H1 (cell line): ENCODE measurements around the gene SLC39A11. TPM values are rescaled to one million over a fixed set of nuclear protein-coding genes. Genes with fewer than 3 reads are reported as not detected.

Experiments
- CTCF ChIA-PET: fragments of 300-600 bp; sonication (Branson Sonifier 250); formaldehyde crosslinking; loops from one replicate; lab custom pipeline; 2021; ENCODE audit not compliant: partially characterized antibody; lab: Charles Lee
- POLR2A ChIA-PET: fragments of 300-600 bp; sonication (Branson Sonifier 250); formaldehyde crosslinking; loops from one replicate; lab custom pipeline; 2021; ENCODE audit warnings: inconsistent platforms; ENCODE audit not compliant: partially characterized antibody; lab: Charles Lee
- DNase-seq, 2 experiments: peaks; one replicate each; pipeline versions ENCODE4 v3.0.0 to v3.0.0-alpha.2; 2010 to 2022; ENCODE audit warnings: low spot score in 2 of 2, low read depth in 1 of 2, mixed read lengths in 1 of 2
- FAIRE-seq: peaks from 2 replicates; lab custom pipeline; 2011; peaks lifted over from hg19 to GRCh38; lab: Jason Lieb, UNC
- H2AFZ ChIP-seq: 2 replicates; pipeline ENCODE4 v1.8.1; 2012; ENCODE audit warnings: low read length, inconsistent platforms
- H2AK5ac ChIP-seq: 2 replicates; pipeline ENCODE4 v1.6.1; 2013; ENCODE audit warnings: low read depth, low read length
- H2BK120ac ChIP-seq: replicated peaks from 2 replicates; pipeline ENCODE3; 2013; ENCODE audit warnings: low read depth, low read length, inconsistent platforms
- H2BK12ac ChIP-seq: 2 replicates; pipeline ENCODE4 v1.6.1; 2013; ENCODE audit warnings: low read depth, low read length
- H2BK15ac ChIP-seq: 2 replicates; pipeline ENCODE4 v1.6.1; 2013; ENCODE audit warnings: low read length
- H2BK20ac ChIP-seq: 2 replicates; pipeline ENCODE4 v1.6.1; 2013; ENCODE audit warnings: low read length
- H2BK5ac ChIP-seq: 2 replicates; pipeline ENCODE4 v1.6.1; 2013; ENCODE audit warnings: low read depth, low read length
- H3K14ac ChIP-seq: 2 replicates; pipeline ENCODE4 v1.6.1; 2013; ENCODE audit warnings: inconsistent platforms; ENCODE audit not compliant: insufficient read length
- H3K18ac ChIP-seq: 2 replicates; pipeline ENCODE4 v1.6.1; 2013; ENCODE audit warnings: low read length; ENCODE audit errors: extremely low read depth
- H3K23ac ChIP-seq: 2 replicates; pipeline ENCODE4 v1.6.1; 2013; ENCODE audit warnings: inconsistent platforms; ENCODE audit not compliant: insufficient read length
- H3K23me2 ChIP-seq: 2 replicates; pipeline ENCODE4 v1.6.1; 2013; ENCODE audit warnings: low read depth, low read length
- H3K27ac ChIP-seq: 2 replicates; pipeline ENCODE4 v1.6.1; 2011; ENCODE audit warnings: low read depth, low read length, inconsistent platforms
- H3K27me3 ChIP-seq, 4 experiments: replicated peaks in 1 of 4; 1 replicate in 1 of 4; 2 replicates in 3 of 4; pipeline versions ENCODE4 v1.6.1 to v1.8.1; 2011 to 2013; ENCODE audit warnings: low read length in 3 of 4, mild to moderate bottlenecking in 3 of 4, inconsistent platforms in 2 of 4, mixed read lengths in 2 of 4, moderate library complexity in 1 of 4; ENCODE audit not compliant: control insufficient read depth in 3 of 4, insufficient read depth in 3 of 4; ENCODE audit errors: extremely low read depth in 1 of 4
- H3K36me3 ChIP-seq, 4 experiments: 2 replicates each; pipeline versions ENCODE4 v1.6.1 to v1.8.1; 2011 to 2013; ENCODE audit warnings: mild to moderate bottlenecking in 4 of 4, low read length in 3 of 4, moderate library complexity in 2 of 4, control low read depth in 1 of 4, inconsistent platforms in 1 of 4; ENCODE audit not compliant: insufficient read depth in 4 of 4, control insufficient read depth in 2 of 4
- H3K4ac ChIP-seq: replicated peaks from 2 replicates; pipeline ENCODE3; 2013; ENCODE audit warnings: low read length, low read depth, mixed read lengths, inconsistent platforms; ENCODE audit not compliant: insufficient read length
- H3K4me1 ChIP-seq, 4 experiments: replicated peaks in 1 of 4; 1 replicate in 1 of 4; 2 replicates in 3 of 4; pipeline versions ENCODE4 v1.6.1 to v1.8.1; 2011 to 2013; ENCODE audit warnings: low read length in 3 of 4, inconsistent platforms in 2 of 4, mixed read lengths in 1 of 4; ENCODE audit not compliant: insufficient read depth in 4 of 4, control insufficient read depth in 3 of 4
- H3K4me2 ChIP-seq, 2 experiments: 2 replicates each; pipeline versions ENCODE4 v1.6.1 to v1.8.1; 2011 to 2013; ENCODE audit warnings: low read depth in 2 of 2, low read length in 2 of 2, control low read depth in 1 of 2, inconsistent platforms in 1 of 2, mild to moderate bottlenecking in 1 of 2; ENCODE audit not compliant: insufficient read depth in 1 of 2
- H3K4me3 ChIP-seq, 4 experiments: fragments of 200-600, 300-600 bp in 1 of 4; sonication (generic), shearing (Covaris generic), sonication (Bioruptor Twin) in 1 of 4; 2 replicates each; pipeline versions ENCODE4 v1.5.1 to v1.8.1; 2011 to 2016; ENCODE audit warnings: low read length in 4 of 4, low read depth in 3 of 4, control low read depth in 2 of 4, inconsistent platforms in 2 of 4, mild to moderate bottlenecking in 2 of 4, mixed read lengths in 1 of 4, moderate library complexity in 1 of 4; ENCODE audit not compliant: insufficient read depth in 2 of 4; ENCODE audit errors: extremely low read depth in 1 of 4
- H3K56ac ChIP-seq: replicated peaks from 2 replicates; pipeline ENCODE3; 2013; ENCODE audit warnings: low read depth, mild to moderate bottlenecking, mixed read lengths, low read length, inconsistent platforms; ENCODE audit not compliant: insufficient read length
- H3K79me1 ChIP-seq: 2 replicates; pipeline ENCODE4 v1.6.1; 2013; ENCODE audit warnings: low read depth, low read length, control low read depth
- H3K79me2 ChIP-seq, 2 experiments: 2 replicates each; pipeline versions ENCODE4 v1.6.1 to v1.8.1; 2012 to 2013; ENCODE audit warnings: low read length in 2 of 2, mild to moderate bottlenecking in 2 of 2, inconsistent platforms in 1 of 2; ENCODE audit not compliant: insufficient read depth in 2 of 2, control insufficient read depth in 1 of 2
- H3K9ac ChIP-seq, 4 experiments: replicated peaks in 1 of 4; 1 replicate in 1 of 4; 2 replicates in 3 of 4; pipeline versions ENCODE4 v1.6.1 to v1.8.1; 2011 to 2013; ENCODE audit warnings: low read depth in 3 of 4, low read length in 3 of 4, control low read depth in 2 of 4, mild to moderate bottlenecking in 2 of 4, moderate library complexity in 2 of 4, inconsistent platforms in 1 of 4; ENCODE audit errors: extremely low read depth in 1 of 4
- H3K9me3 ChIP-seq, 2 experiments: 2 replicates each; pipeline versions ENCODE4 v1.6.1 to v1.8.1; 2012 to 2013; ENCODE audit warnings: mild to moderate bottlenecking in 2 of 2, moderate library complexity in 2 of 2, control low read depth in 1 of 2, inconsistent platforms in 1 of 2, low read depth in 1 of 2, low read length in 1 of 2, mixed read lengths in 1 of 2; ENCODE audit not compliant: insufficient read depth in 2 of 2
- H4K20me1 ChIP-seq, 2 experiments: replicated peaks in 1 of 2; 2 replicates each; pipeline versions ENCODE3 to v1.8.1; 2011 to 2013; ENCODE audit warnings: inconsistent platforms in 2 of 2, low read length in 2 of 2, mild to moderate bottlenecking in 1 of 2; ENCODE audit not compliant: insufficient read depth in 2 of 2, control insufficient read depth in 1 of 2
- H4K5ac ChIP-seq: 2 replicates; pipeline ENCODE4 v1.6.1; 2013; ENCODE audit warnings: low read length, low read depth, mixed read lengths, inconsistent platforms; ENCODE audit not compliant: insufficient read length
- H4K8ac ChIP-seq: 2 replicates; pipeline ENCODE4 v1.8.0; 2013; ENCODE audit warnings: mild to moderate bottlenecking, moderate library complexity, low read length, inconsistent platforms; ENCODE audit not compliant: insufficient read depth; ENCODE audit errors: extremely low read depth
- H4K91ac ChIP-seq: replicated peaks from 2 replicates; pipeline ENCODE3; 2013; ENCODE audit warnings: low read length, mixed read lengths, inconsistent platforms; ENCODE audit not compliant: insufficient read length
- CBX5 ChIP-seq: fragments of 300-800, 300-1000 bp; sonication (generic); IDR thresholded peaks from 2 replicates; pipeline ENCODE4 v1.7.1; 2016; ENCODE audit warnings: antibody characterized with exemption, low read length, low read depth
- EP300 ChIP-seq, 2 experiments: IDR thresholded peaks; 1 replicate in 1 of 2; 2 replicates in 1 of 2; pipeline ENCODE4 v1.6.1; 2011 to 2012; ENCODE audit warnings: low read depth in 2 of 2, low read length in 2 of 2, mild to moderate bottlenecking in 2 of 2, borderline replicate concordance in 1 of 2, inconsistent platforms in 1 of 2, moderate library complexity in 1 of 2
- EZH2 ChIP-seq: fragments of 200-600 bp; sonication (generic); IDR thresholded peaks from 2 replicates; pipeline ENCODE4 v1.7.1; 2012; ENCODE audit warnings: low read depth, mild to moderate bottlenecking, moderate library complexity, low read length, inconsistent platforms; ENCODE audit not compliant: severe bottlenecking
- GABPA ChIP-seq: IDR thresholded peaks from 2 replicates; pipeline ENCODE4 v1.6.1; 2011; ENCODE audit warnings: mild to moderate bottlenecking, low read length, moderate library complexity, borderline replicate concordance; ENCODE audit not compliant: insufficient read depth
- RAD21 ChIP-seq, 2 experiments: IDR thresholded peaks in 1 of 2; conservative IDR thresholded peaks in 1 of 2; 2 replicates each; pipeline ENCODE4 v1.6.1; 2011; ENCODE audit warnings: low read depth in 2 of 2, low read length in 2 of 2, improper control_type of control experiment in 1 of 2, inconsistent platforms in 1 of 2, mild to moderate bottlenecking in 1 of 2, moderate library complexity in 1 of 2
- RBBP5 ChIP-seq: IDR thresholded peaks from 2 replicates; pipeline ENCODE4 v1.7.1; 2012; ENCODE audit warnings: low read depth, mild to moderate bottlenecking, inconsistent platforms, low read length, moderate library complexity, borderline replicate concordance
- RFX5 ChIP-seq: IDR thresholded peaks from 2 replicates; pipeline ENCODE4 v1.6.1; 2011; ENCODE audit warnings: low read depth, low read length, improper control_type of control experiment, borderline replicate concordance
- RXRA ChIP-seq: IDR thresholded peaks from 2 replicates; pipeline ENCODE4 v1.6.1; 2011; ENCODE audit warnings: low read depth, mild to moderate bottlenecking, low read length, moderate library complexity; ENCODE audit not compliant: insufficient read depth
- SIN3A ChIP-seq, 2 experiments: IDR thresholded peaks in 1 of 2; conservative IDR thresholded peaks in 1 of 2; 2 replicates each; pipeline ENCODE4 v1.6.1; 2011 to 2012; ENCODE audit warnings: low read length in 2 of 2, improper control_type of control experiment in 1 of 2, low read depth in 1 of 2, mild to moderate bottlenecking in 1 of 2
- SP1 ChIP-seq: IDR thresholded peaks from 2 replicates; pipeline ENCODE4 v1.6.1; 2011; ENCODE audit warnings: low read depth, low read length
- SRF ChIP-seq: IDR thresholded peaks from 2 replicates; pipeline ENCODE4 v1.6.1; 2011; ENCODE audit warnings: mild to moderate bottlenecking, low read depth, low read length, moderate library complexity
- ZNF274 ChIP-seq: IDR thresholded peaks from 2 replicates; pipeline ENCODE4 v1.7.0; 2012; ENCODE audit warnings: low read length, borderline replicate concordance; ENCODE audit errors: extremely low read depth
- WGBS, 2 experiments: shearing (Covaris generic) in 1 of 2; methylation state at CpG; one replicate each; pipeline versions ENCODE4 v1.1.6 to v1.1.7; 2013 to 2015; ENCODE audit warnings: low lambda C conversion rate in 2 of 2, mixed read lengths in 2 of 2, inconsistent platforms in 1 of 2, low coverage in 1 of 2, missing lambda C conversion rate in 1 of 2; ENCODE audit not compliant: insufficient replicate concordance in 2 of 2, insufficient coverage in 1 of 2, insufficient read length in 1 of 2; ENCODE audit errors: extremely low coverage in 1 of 2, missing lambda C conversion rate in 1 of 2; 5-methylcytosine and 5-hydroxymethylcytosine counted together
- polyA plus RNA-seq, 7 experiments: library from polyadenylated mRNA; depleted of rRNA in 3 of 7; stranded (reverse) in 5 of 7; unstranded in 2 of 7; fragments of >200 nt in 5 of 7; fragments of 200-250 nt in 2 of 7; gene quantifications; 1 replicate in 5 of 7; 2 replicates in 1 of 7; 4 replicates in 1 of 7; pipeline versions ENCODE4 v1.2.1 to v1.2.3, GENCODE V29; 2011 to 2013; ENCODE audit warnings: missing spikeins in 2 of 7, mixed read lengths in 2 of 7
- total RNA-seq: library from RNA; stranded (reverse); fragmentation: NEBNext Ultra II Directional; extraction: Animal tissue kit (Norgen Biotek cat#: 25700); gene quantifications from 2 replicates; pipeline ENCODE4 v1.2.1, GENCODE V29; 2021

The SLC39A11 gene
- total and polyA plus RNA-seq, 2 of the 8 experiments (the other 6 are each of a cell fraction or from before 2014, with no cell fraction given) = 12.2 to 19.6 TPM

- H2BK20ac ChIP-seq = no peak overlapping the region
- no peak overlapping the region for H2BK120ac ChIP-seq
- H4K8ac ChIP-seq = no peak overlapping the region
- H4K5ac ChIP-seq = no peak overlapping the region
- no peak overlapping the region for H3K18ac ChIP-seq
- H2BK5ac ChIP-seq = no peak overlapping the region
- no peaks in the 10 kb centered on the region for H3K27me3 ChIP-seq
- no peaks in the 10 kb centered on the region for H3K36me3 ChIP-seq
- no peaks in the 10 kb centered on the region for H3K79me2 ChIP-seq
- H3K4me2 ChIP-seq = no peak overlapping the region
- H3K4ac ChIP-seq = no peak overlapping the region
- no peak overlapping the region for H2BK15ac ChIP-seq
- no peak overlapping the region for H3K9ac ChIP-seq
- no peak overlapping the region for H2BK12ac ChIP-seq
- H3K14ac ChIP-seq = no peak overlapping the region
- no peaks in the 10 kb centered on the region for H3K4me1 ChIP-seq
- no peak overlapping the region for H3K4me3 ChIP-seq
- H4K91ac ChIP-seq = no peak overlapping the region
- CTCF ChIA-PET = interaction anchor here (0.7 to 2.1 kb wide), 5 partner anchors 9 to 118 kb away, joined by 3 to 7 read pairs (median 3); no protein-coding TSS in a partner anchor
- DNase-seq (no peak), FAIRE-seq (no peak)
- no peak overlapping the region for H3K27ac ChIP-seq
- no peak overlapping the region for H3K23ac ChIP-seq
- H3K56ac ChIP-seq = no peak overlapping the region
- no peak overlapping the region for H2AFZ ChIP-seq
- peaks cover 16 to 21% of the 10 kb centered on the region in 2 experiments for H3K9me3 ChIP-seq
- POLR2A ChIA-PET = no interaction called here
- H2AK5ac ChIP-seq = no peak overlapping the region
- WGBS, 2 experiments = 82% methylated on average over 4 of the region's 5 CpGs; no CpG with 5 or more reads in 1 of the 2 experiments
- H4K20me1 ChIP-seq = no peaks in the 10 kb centered on the region
- H3K23me2 ChIP-seq = no peaks in the 10 kb centered on the region; the same call in 1 of the 2 replicates
- H3K79me1 ChIP-seq = no peaks in the 10 kb centered on the region
- no peak for TF ChIP-seq ZNF274
- no peak for TF ChIP-seq GABPA
- TF ChIP-seq EP300 (IDR thresholded peaks at IDR 0.05; ENCODE audit: borderline replicate concordance in 1 of 2, low read depth in 2 of 2, low read length in 2 of 2) = no peak
- no peak for TF ChIP-seq EZH2
- TF ChIP-seq RAD21 (IDR thresholded peaks at IDR 0.05 in 1 of 2, conservative IDR thresholded peaks at IDR 0.05 in 1 of 2; ENCODE audit: low read depth in 2 of 2, low read length in 2 of 2) = no peak
- no peak for TF ChIP-seq SIN3A (conservative IDR thresholded peaks at IDR 0.05 in 1 of 2, IDR thresholded peaks at IDR 0.05 in 1 of 2; ENCODE audit: low read depth in 1 of 2, low read length in 2 of 2)
- TF ChIP-seq CBX5 = no peak
- TF ChIP-seq RBBP5 = no peak
- TF ChIP-seq SP1 = no peak
- TF ChIP-seq SRF = no peak
- TF ChIP-seq RXRA = no peak
- no peak for TF ChIP-seq RFX5
These were observed 270.0 kb downstream of the SLC39A11 start for GRCh38 chr17:72822358-72823023.
